ENCODE results near the gene ADISSP.

ADISSP gene

GRCh38 chr20:3798908-3799248 is 31.3 kb upstream of the ADISSP start:
- no peak for DNase-seq (ENCODE audit: low spot score)
- TF ChIP-seq CTCF (IDR thresholded peaks at IDR 0.05; ENCODE audit: borderline replicate concordance, control extremely low read depth, extremely low read depth, insufficient read depth, missing control alignments), result no peak
- in situ Hi-C loops (cut with MboI; ENCODE audit: low sequenced_read_pairs, unreplicated experiment), result no loop called here

- in situ Hi-C loops (cut with MboI; ENCODE audit: low sequenced_read_pairs, unreplicated experiment), result no loop called here
- no peak for TF ChIP-seq CTCF (IDR thresholded peaks at IDR 0.05; ENCODE audit: borderline replicate concordance, control extremely low read depth, extremely low read depth, insufficient read depth, missing control alignments)
- DNase-seq (ENCODE audit: low spot score), result no peak
Measured at GRCh38 chr20:3798373-3798768, 30.8 kb upstream of the ADISSP start.

GRCh38 chr20:3797592-3798372 is 30.2 kb upstream of the ADISSP start:
- no peak for TF ChIP-seq CTCF (IDR thresholded peaks at IDR 0.05; ENCODE audit: borderline replicate concordance, control extremely low read depth, extremely low read depth, insufficient read depth, missing control alignments)
- in situ Hi-C loops (cut with MboI; ENCODE audit: low sequenced_read_pairs, unreplicated experiment), result no loop called here

GRCh38 chr20:3797226-3797545 is 29.6 kb upstream of the ADISSP start:
- in situ Hi-C loops (cut with MboI; ENCODE audit: low sequenced_read_pairs, unreplicated experiment), result no loop called here
- DNase-seq (ENCODE audit: low spot score), result no peak
- TF ChIP-seq CTCF (IDR thresholded peaks at IDR 0.05; ENCODE audit: borderline replicate concordance, control extremely low read depth, extremely low read depth, insufficient read depth, missing control alignments), result no peak

More at GRCh38 chr20:3797592-3798372, 30.2 kb upstream of the ADISSP start:
- no peak for DNase-seq (ENCODE audit: low spot score)

- DNase-seq (ENCODE audit: low spot score), result no peak
- in situ Hi-C loops (cut with MboI; ENCODE audit: low sequenced_read_pairs, unreplicated experiment), result no loop called here
- no peak for TF ChIP-seq CTCF (IDR thresholded peaks at IDR 0.05; ENCODE audit: borderline replicate concordance, control extremely low read depth, extremely low read depth, insufficient read depth, missing control alignments)
Measured at GRCh38 chr20:3796477-3797225, 29.1 kb upstream of the ADISSP start.

GRCh38 chr20:3795511-3796468 is 28.2 kb upstream of the ADISSP start, which contains the start of gene CDC25B:
CDC25B (plus strand) TSS chr20:3796310; CDS start chr20:3796532, 222 bp downstream.
- DNase-seq (ENCODE audit: low spot score), result peak; percentile 95
- in situ Hi-C loops (cut with MboI; ENCODE audit: low sequenced_read_pairs, unreplicated experiment), result no loop called here
- peak; percentile 25 for TF ChIP-seq CTCF (IDR thresholded peaks at IDR 0.05; ENCODE audit: borderline replicate concordance, control extremely low read depth, extremely low read depth, insufficient read depth, missing control alignments)
